ENCODE results near the gene WNT2B.

Gene WNT2B

DNA sequence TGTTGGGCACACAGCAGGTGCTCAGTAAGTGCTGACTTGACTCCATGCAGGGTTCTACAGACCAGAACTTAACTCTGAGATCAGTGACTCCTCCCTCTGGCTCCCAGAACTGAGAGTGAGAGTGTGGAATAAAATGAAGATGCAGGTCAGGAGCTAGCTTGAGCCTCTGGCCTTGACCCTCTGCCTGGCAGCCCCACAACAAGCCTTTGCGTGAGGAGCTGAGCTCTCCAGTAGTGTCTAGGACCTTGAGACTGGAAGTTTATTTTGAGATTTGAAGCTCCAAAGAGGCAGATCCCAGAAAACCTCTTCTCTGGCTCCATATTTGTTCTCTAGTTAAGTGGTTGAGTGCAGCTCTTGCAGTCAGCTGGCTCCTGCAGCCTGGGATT lies 3.4 kb upstream of the WNT2B start:
- no peak for DNase-seq

- no peak for DNase-seq
Measured at GRCh38 chr1:112505878-112506277, 2.9 kb upstream of the WNT2B start.

DNA sequence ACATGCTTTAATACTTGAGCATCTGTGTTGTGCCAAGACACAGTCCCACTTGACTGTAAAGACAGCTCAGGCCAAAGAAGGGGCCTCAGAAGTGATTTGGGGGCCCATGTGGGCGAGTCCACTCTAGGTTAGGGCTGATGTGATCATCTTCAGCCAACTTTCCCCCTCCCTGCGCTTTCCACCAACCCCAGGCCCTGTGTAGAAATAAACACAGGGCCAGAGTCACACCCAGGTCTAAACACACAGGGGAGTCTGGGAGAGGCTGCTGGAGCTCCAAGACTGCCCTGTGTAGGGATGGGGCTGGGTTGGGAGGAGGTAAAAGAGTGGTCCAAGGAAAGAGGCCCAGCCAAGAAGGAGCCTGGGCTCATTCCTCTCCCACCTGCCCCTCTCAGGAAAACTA lies 2.5 kb upstream of the WNT2B start:
- no peak for DNase-seq

DNA sequence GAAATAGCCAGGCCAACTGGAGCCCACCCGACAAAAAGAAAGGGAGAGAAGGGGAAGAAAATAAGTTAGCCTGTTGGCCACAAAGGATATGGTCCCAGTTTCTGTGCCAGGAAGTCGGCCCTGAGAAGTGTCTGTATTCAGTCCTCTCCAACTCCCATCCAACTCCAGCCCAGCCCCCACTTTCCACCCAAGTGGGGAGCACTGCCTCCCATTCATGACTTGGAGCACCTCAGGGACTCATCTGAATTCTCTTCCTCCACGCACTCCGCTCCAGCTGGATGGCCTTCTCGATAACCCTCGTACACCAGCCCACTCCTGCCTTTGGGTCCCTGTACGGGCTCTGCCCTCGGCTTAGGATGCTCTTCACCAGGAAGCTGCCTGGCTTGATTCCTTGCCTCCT lies 2.0 kb upstream of the WNT2B start:
- DNase-seq, result no peak

DNA sequence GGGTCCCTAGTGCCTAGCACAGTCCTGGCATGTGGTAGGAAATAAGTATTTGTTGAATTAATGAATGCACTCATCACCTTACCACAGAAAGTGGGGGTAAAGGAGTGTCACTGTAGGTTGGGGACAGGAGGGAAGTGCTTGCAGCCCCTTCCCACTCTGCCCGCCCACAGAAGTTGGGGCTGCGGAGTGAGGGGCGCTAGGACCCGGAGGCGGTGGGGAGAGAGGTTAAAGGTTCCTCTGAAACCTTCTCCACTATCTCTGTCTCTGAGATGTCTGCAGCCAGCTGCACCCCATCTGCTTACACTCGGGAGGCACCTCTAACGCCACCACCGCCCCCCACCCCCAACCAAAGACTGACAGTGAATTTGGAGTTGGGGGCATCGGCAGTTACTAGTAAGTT lies 1.4 kb upstream of the WNT2B start:
- DNase-seq, result no peak

DNA sequence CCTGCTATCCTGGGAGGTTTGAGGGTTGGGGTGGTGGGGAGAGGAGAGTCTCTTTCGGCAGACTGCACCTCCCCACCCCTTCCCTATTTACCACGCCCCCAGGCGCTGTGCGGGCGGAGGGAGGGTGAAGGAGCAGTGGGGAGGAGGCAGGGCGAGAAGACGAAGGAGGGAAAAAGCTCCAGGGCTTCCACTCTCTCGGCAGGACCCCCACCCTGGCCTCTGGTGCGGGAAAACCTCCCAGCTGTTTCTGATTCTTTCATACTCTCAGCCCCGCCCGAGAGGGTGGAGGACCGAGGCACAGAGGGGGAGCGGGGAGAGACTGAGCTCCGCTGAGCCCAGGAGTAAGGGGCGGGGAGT lies 866 bp upstream of the WNT2B start:
- no peak for DNase-seq

DNA sequence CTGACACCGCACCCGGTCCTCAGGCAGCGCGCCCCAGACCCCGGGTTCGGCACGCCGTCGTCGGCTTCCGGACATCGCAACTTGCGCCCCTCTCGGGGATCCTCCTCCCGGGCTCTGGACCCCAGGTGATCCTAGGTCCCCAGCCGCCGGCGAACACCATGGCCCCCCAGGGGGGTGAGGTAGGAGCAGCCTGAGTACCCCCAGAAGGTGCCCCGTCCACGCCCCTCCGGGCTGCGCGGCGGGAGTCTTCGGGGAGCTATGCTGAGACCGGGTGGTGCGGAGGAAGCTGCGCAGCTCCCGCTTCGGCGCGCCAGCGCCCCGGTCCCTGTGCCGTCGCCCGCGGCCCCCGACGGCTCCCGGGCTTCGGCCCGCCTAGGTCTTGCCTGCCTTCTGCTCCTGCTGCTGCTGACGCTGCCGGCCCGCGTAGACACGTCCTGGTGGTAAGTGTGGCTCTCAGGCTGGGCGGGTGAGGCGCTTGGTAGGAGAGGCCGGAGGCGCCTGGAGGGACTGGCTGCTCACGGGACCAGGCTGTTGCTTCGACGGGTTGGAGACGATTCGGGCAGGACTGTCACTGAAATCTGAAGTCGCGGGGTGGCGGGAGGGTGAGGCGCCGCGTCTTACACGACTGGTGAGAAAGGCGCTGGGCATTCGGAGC lies 367 bp downstream of the WNT2B start:
- no peak for DNase-seq

GRCh38 chr1:112509660-112510178 lies 954 bp downstream of the WNT2B start:
- DNase-seq, result no peak

- DNase-seq, result no peak
Measured at GRCh38 chr1:112510340-112510739, 1.6 kb downstream of the WNT2B start.

- DNase-seq, result no peak
Measured at GRCh38 chr1:112511897-112512296, 3.1 kb downstream of the WNT2B start.

DNA sequence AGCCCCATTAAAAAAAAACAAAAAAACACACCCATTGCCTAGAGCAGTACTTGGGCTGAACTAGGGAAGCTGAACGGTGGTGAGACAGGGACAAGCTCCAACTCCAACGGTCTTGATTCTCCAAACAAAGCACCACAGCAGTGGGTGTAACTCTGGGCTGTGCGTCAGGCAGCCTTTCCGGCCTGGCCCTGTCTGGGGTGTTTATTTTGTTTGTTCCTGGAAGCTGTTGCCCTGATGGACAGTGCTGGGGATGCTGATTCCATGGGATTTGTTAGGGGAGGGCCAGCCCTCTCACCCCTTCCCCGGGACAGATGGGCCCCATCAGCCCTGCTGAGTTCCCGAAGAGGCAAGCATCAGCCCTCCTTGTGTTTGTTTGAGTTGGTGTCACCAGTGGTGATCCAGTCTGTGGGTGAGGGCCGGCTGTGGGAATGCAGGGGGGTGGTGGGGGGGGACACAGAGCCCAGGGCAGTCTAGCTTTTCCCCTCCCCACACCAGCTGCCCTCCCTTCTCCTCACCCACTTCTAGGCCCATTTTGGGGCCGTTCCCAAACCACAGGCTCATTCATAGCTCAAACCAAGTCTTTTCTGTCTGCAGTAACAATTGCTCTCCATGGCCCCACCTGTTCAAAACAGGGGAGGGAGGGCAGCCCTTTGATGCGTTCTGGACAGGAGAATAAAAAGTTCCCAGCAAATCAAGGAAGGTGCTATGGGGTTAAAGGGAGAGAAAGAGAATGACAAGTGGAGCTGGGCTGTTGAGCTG lies 4.5 kb downstream of the WNT2B start:
- no peak for DNase-seq

GRCh38 chr1:112514901-112515300 lies 6.1 kb downstream of the WNT2B start:
- DNase-seq, result no peak

DNA sequence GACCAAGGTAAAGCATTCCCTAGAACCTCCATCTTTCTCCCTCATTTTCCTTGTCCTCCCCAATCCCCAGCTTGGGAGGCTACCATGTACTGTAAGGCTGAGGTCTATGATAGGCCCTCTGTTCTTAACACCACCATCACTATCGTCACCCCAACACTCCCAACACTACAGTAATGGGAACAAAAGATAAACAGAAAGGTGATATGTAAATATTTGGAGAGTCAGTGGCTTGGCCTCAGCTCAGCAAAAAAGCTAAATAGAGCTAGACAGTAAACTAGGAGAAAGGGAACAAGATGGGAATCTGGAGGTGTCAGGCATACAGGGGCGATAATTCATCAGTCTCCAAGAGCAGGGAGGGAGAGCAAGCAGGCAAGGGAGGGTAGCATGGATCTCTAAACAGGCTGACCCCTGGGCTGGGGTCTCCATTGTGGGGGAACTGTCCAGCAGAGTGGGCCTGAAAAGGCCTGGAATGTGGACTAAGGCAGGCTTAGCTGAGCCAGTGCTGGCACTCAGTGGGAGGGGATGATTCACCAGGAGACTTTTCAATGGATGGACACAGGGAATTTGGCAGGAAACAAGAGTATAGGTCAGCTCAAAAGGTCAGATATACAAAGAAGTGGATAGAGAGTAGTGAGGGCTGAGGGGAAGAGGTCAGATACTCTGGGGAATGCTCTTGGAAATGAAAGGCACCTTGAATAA lies 6.7 kb downstream of the WNT2B start:
- no peak for DNase-seq

GRCh38 chr1:112516141-112516540 lies 7.4 kb downstream of the WNT2B start:
- no peak for DNase-seq

DNA sequence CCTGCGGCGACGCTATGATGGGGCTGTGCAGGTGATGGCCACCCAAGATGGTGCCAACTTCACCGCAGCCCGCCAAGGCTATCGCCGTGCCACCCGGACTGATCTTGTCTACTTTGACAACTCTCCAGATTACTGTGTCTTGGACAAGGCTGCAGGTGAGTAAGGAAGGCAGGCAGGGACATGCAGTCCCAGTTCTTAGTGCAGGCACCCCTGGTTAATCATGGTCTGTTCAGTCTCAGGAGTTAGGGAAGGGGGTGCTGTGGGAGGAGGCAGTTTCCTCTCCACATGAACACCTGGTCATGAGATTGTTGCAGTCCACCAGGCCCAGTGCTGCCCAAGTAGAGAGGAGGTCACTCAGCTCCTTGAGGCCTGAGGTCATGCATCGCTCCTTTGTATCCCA lies 8.5 kb downstream of the WNT2B start:
- no peak for DNase-seq

- DNase-seq, result no peak
Measured at GRCh38 chr1:112517646-112518045, 8.9 kb downstream of the WNT2B start.

DNA sequence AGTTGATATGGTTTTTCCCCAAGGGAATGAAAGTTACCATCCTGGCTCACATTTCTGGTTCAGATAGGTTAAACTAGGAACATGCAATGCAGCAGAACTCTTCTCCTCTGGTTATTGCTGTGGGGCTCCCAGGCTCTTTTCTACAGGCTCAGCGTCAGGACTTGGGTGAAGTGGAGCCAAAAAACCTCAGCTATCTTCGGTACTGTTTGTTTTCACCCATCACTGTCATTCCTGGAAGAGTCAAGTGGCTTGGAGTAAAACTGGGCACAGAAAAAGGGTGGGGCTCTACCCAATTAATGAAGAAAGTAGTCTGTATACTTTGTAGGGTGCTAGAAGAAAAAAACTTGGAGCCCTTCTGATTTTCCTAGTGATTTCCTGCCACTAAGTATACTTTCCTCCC lies 9.4 kb downstream of the WNT2B start:
- DNase-seq, result no peak

GRCh38 chr1:112520166-112520565 lies 11.4 kb downstream of the WNT2B start:
- no peak for DNase-seq

GRCh38 chr1:112522621-112523020 lies 13.9 kb downstream of the WNT2B start:
- no peak for DNase-seq

DNA sequence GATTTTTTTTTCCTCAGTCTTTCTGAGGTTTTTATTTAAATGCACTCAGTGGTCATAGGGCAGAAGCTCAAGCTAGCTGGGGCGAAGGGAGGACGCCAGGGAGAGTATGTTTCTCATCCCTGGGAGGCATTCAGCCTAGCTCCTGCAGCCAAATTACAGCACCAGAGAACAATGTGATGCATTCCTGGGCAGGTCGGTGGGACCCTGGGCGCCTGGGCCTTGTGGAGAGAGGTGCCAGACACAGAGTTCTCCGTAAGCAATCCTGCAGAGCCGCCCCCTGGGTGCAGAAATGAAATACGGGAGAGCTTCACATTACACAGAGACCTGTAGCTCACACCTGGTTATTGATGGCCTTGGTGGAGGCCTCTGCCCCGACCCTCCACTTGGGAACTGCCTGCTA lies 15.5 kb downstream of the WNT2B start:
- no peak for DNase-seq

- no peak for DNase-seq
Measured at GRCh38 chr1:112524986-112525385, 16.2 kb downstream of the WNT2B start.

GRCh38 chr1:112527266-112528010 lies 18.7 kb downstream of the WNT2B start:
- DNase-seq, result no peak

- DNase-seq, result no peak
Measured at GRCh38 chr1:112528076-112528475, 19.3 kb downstream of the WNT2B start.

All from RPMI8226 (cell line).